ENCODE data around the gene LPCAT2. TPM values are rescaled to one million over a fixed set of nuclear protein-coding genes. Genes with fewer than 3 reads are reported as not detected.
A peak's percentile ranks its signal among the peaks of the same experiment; 100 is the strongest.

LPCAT2 gene
- total and polyA plus RNA-seq, 2 of the 13 experiments (the other 11 are each of a cell fraction or from before 2014, with no cell fraction given) = 9.9 to 17.6 TPM

DNA sequence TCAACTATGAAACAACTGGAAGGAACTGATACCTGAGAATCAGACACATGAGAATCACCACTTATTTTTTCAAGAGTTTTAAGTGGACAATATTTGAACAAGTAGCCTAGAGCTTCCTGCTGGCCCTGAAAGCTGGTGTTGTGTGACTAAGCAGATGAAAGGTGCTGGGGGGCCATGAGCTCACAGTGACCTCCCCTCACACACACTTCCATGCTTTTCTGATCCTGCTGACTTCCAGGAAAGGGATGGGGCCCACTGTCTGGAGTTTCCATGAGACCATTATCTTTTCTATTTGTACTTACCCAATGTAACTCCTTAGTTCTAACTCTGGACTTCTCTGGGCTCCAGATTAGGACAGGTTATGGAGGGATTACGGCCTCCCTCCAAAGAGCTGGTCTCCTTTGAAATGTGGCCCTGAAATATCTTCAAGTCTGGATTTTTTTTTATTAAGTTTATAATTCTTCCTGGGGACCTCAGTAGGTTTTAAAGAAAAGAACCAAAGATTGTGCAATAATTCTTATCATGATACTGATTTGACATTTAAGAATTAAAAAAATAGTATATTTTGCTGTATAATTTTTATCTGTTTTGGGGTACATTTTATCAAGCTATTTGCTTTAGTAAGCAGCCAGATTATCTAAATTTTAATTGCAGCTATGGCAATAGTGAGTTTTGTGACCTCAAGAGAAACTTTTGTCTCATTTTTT, 62.5 kb downstream of the LPCAT2 start (continued):
- TF ChIP-seq, protein P1, sequence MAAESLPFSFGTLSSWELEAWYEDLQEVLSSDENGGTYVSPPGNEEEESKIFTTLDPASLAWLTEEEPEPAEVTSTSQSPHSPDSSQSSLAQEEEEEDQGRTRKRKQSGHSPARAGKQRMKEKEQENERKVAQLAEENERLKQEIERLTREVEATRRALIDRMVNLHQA (CRISPR knock-in tag; IDR thresholded peaks at IDR 0.05) = no peak
- no peak for TF ChIP-seq ARNTL (CRISPR knock-in tag; IDR thresholded peaks at IDR 0.05)
- TF ChIP-seq, protein P2, sequence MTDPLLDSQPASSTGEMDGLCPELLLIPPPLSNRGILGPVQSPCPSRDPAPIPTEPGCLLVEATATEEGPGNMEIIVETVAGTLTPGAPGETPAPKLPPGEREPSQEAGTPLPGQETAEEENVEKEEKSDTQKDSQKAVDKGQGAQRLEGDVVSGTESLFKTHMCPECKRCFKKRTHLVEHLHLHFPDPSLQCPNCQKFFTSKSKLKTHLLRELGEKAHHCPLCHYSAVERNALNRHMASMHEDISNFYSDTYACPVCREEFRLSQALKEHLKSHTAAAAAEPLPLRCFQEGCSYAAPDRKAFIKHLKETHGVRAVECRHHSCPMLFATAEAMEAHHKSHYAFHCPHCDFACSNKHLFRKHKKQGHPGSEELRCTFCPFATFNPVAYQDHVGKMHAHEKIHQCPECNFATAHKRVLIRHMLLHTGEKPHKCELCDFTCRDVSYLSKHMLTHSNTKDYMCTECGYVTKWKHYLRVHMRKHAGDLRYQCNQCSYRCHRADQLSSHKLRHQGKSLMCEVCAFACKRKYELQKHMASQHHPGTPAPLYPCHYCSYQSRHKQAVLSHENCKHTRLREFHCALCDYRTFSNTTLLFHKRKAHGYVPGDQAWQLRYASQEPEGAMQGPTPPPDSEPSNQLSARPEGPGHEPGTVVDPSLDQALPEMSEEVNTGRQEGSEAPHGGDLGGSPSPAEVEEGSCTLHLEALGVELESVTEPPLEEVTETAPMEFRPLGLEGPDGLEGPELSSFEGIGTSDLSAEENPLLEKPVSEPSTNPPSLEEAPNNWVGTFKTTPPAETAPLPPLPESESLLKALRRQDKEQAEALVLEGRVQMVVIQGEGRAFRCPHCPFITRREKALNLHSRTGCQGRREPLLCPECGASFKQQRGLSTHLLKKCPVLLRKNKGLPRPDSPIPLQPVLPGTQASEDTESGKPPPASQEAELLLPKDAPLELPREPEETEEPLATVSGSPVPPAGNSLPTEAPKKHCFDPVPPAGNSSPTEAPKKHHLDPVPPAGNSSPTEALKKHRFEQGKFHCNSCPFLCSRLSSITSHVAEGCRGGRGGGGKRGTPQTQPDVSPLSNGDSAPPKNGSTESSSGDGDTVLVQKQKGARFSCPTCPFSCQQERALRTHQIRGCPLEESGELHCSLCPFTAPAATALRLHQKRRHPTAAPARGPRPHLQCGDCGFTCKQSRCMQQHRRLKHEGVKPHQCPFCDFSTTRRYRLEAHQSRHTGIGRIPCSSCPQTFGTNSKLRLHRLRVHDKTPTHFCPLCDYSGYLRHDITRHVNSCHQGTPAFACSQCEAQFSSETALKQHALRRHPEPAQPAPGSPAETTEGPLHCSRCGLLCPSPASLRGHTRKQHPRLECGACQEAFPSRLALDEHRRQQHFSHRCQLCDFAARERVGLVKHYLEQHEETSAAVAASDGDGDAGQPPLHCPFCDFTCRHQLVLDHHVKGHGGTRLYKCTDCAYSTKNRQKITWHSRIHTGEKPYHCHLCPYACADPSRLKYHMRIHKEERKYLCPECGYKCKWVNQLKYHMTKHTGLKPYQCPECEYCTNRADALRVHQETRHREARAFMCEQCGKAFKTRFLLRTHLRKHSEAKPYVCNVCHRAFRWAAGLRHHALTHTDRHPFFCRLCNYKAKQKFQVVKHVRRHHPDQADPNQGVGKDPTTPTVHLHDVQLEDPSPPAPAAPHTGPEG (CRISPR knock-in tag; IDR thresholded peaks at IDR 0.05) = no peak
- TF ChIP-seq, protein P3, sequence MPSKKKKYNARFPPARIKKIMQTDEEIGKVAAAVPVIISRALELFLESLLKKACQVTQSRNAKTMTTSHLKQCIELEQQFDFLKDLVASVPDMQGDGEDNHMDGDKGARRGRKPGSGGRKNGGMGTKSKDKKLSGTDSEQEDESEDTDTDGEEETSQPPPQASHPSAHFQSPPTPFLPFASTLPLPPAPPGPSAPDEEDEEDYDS (CRISPR knock-in tag; IDR thresholded peaks at IDR 0.05) = no peak
- TF ChIP-seq, protein P4, sequence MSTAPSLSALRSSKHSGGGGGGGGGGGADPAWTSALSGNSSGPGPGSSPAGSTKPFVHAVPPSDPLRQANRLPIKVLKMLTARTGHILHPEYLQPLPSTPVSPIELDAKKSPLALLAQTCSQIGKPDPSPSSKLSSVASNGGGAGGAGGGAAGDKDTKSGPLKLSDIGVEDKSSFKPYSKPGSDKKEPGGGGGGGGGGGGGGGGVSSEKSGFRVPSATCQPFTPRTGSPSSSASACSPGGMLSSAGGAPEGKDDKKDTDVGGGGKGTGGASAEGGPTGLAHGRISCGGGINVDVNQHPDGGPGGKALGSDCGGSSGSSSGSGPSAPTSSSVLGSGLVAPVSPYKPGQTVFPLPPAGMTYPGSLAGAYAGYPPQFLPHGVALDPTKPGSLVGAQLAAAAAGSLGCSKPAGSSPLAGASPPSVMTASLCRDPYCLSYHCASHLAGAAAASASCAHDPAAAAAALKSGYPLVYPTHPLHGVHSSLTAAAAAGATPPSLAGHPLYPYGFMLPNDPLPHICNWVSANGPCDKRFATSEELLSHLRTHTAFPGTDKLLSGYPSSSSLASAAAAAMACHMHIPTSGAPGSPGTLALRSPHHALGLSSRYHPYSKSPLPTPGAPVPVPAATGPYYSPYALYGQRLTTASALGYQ (CRISPR knock-in tag; IDR thresholded peaks at IDR 0.05) = peak; percentile 52; the same call in 1 of the 2 replicates
- TF ChIP-seq RCOR2 (CRISPR knock-in tag; IDR thresholded peaks at IDR 0.05) = peak; percentile 67
- peak; percentile 56; the same call in 1 of the 2 replicates for TF ChIP-seq ZNF878 (CRISPR knock-in tag; IDR thresholded peaks at IDR 0.05)
- no peak for TF ChIP-seq ZNF34 (CRISPR knock-in tag; IDR thresholded peaks at IDR 0.05; ENCODE audit: borderline replicate concordance)
- TF ChIP-seq HMG20A (CRISPR knock-in tag; IDR thresholded peaks at IDR 0.05; ENCODE audit: borderline replicate concordance) = peak; percentile 87; the same call in 1 of the 2 replicates
- no peak for TF ChIP-seq PCBP2 (optimal IDR thresholded peaks at IDR 0.05; ENCODE audit: low read depth, low read length, poor library complexity, severe bottlenecking)
- no peak for TF ChIP-seq ZNF205 (CRISPR knock-in tag; IDR thresholded peaks at IDR 0.05)
- TF ChIP-seq AKAP8 (CRISPR knock-in tag; IDR thresholded peaks at IDR 0.05) = no peak
- no peak for TF ChIP-seq ZNF816 (CRISPR knock-in tag; IDR thresholded peaks at IDR 0.05; ENCODE audit: borderline replicate concordance)
- TF ChIP-seq, protein P5, sequence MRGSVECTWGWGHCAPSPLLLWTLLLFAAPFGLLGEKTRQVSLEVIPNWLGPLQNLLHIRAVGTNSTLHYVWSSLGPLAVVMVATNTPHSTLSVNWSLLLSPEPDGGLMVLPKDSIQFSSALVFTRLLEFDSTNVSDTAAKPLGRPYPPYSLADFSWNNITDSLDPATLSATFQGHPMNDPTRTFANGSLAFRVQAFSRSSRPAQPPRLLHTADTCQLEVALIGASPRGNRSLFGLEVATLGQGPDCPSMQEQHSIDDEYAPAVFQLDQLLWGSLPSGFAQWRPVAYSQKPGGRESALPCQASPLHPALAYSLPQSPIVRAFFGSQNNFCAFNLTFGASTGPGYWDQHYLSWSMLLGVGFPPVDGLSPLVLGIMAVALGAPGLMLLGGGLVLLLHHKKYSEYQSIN (CRISPR knock-in tag; IDR thresholded peaks at IDR 0.05; ENCODE audit: borderline replicate concordance) = no peak
- TF ChIP-seq SALL1 (CRISPR knock-in tag; IDR thresholded peaks at IDR 0.05) = peak; percentile 82
- peak; percentile 79; the same call in 1 of the 2 replicates for TF ChIP-seq NFKBIZ (CRISPR knock-in tag; IDR thresholded peaks at IDR 0.05)
- TF ChIP-seq, protein P6, sequence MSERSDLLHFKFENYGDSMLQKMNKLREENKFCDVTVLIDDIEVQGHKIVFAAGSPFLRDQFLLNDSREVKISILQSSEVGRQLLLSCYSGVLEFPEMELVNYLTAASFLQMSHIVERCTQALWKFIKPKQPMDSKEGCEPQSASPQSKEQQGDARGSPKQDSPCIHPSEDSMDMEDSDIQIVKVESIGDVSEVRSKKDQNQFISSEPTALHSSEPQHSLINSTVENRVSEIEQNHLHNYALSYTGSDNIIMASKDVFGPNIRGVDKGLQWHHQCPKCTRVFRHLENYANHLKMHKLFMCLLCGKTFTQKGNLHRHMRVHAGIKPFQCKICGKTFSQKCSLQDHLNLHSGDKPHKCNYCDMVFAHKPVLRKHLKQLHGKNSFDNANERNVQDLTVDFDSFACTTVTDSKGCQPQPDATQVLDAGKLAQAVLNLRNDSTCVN (CRISPR knock-in tag; IDR thresholded peaks at IDR 0.05; ENCODE audit: borderline replicate concordance) = peak; percentile 96
- no peak for TF ChIP-seq HNF4G (IDR thresholded peaks at IDR 0.05; ENCODE audit: borderline replicate concordance, low read depth, low read length)
- no peak for TF ChIP-seq HNF4G (CRISPR knock-in tag; IDR thresholded peaks at IDR 0.05; ENCODE audit: borderline replicate concordance, low read depth)

All from HepG2 (cell line).